ENCODE results near the gene GDF10.

- TF ChIP-seq CHCHD3 (CRISPR knock-in tag; IDR thresholded peaks at IDR 0.05) (no peak), POLR2A (IDR thresholded peaks at IDR 0.05; ENCODE audit: insufficient read depth in 1 of 2, low read depth in 2 of 2, low read length in 2 of 2) (no peak), RAD21 (CRISPR knock-in tag; IDR thresholded peaks at IDR 0.05) (no peak), FOXA1 (IDR thresholded peaks at IDR 0.05) (no peak), FOXA1 (CRISPR knock-in tag; IDR thresholded peaks at IDR 0.05) (no peak), ZBTB26 (CRISPR knock-in tag; IDR thresholded peaks at IDR 0.05; ENCODE audit: borderline replicate concordance) (no peak)
These were observed 22.4 kb upstream of the GDF10 start for GRCh38 chr10:47277352-47278151.

Measured in HepG2 (cell line).